SU-DHL-6 (cell line): ENCODE data around the gene RIPK4.

Experiments used
- H2AFZ ChIP-seq: fragments of 200-600 bp; sonication (generic); 2 replicates; pipeline ENCODE4 v1.6.1; 2014; ENCODE audit warnings: low read depth, mild to moderate bottlenecking, moderate library complexity, mixed read lengths, antibody characterized with exemption, low read length; ENCODE audit not compliant: severe bottlenecking
- H3F3A ChIP-seq: fragments of 200-600 bp; shearing (Covaris generic); 2 replicates; pipeline ENCODE4 v1.6.0; 2016; ENCODE audit warnings: antibody characterized with exemption, mild to moderate bottlenecking; ENCODE audit not compliant: insufficient read depth
- H3K27ac ChIP-seq: fragments of 200-600 bp; sonication (generic); 2 replicates; pipeline ENCODE4 v1.5.1; 2016; ENCODE audit warnings: low read depth, mild to moderate bottlenecking, low read length, moderate library complexity, mixed read lengths
- H3K27me3 ChIP-seq: fragments of 200-600 bp; sonication (generic), shearing (Covaris generic); 2 replicates; pipeline ENCODE4 v1.6.0; 2014; ENCODE audit warnings: mild to moderate bottlenecking, low read length
- H3K36me3 ChIP-seq: fragments of 200-600 bp; sonication (generic); 2 replicates; pipeline ENCODE4 v1.6.1; 2014; ENCODE audit warnings: mild to moderate bottlenecking, low read length, mixed read lengths
- H3K4me2 ChIP-seq: fragments of 300-600, 200-600 bp; shearing (Covaris generic), sonication (generic); 2 replicates; pipeline ENCODE4 v1.6.0; 2014; ENCODE audit warnings: low read length, low read depth, mild to moderate bottlenecking; ENCODE audit not compliant: poor library complexity, severe bottlenecking
- H3K4me3 ChIP-seq: fragments of 200-600 bp; sonication (generic); 2 replicates; pipeline ENCODE4 v1.5.1; 2014; ENCODE audit warnings: antibody characterized with exemption, low read length, mild to moderate bottlenecking, mixed read lengths; ENCODE audit not compliant: insufficient read depth, poor library complexity, severe bottlenecking
- H3K79me2 ChIP-seq: fragments of 200-600 bp; sonication (generic); 2 replicates; pipeline ENCODE4 v1.6.1; 2014; ENCODE audit warnings: mild to moderate bottlenecking, low read length, moderate library complexity; ENCODE audit not compliant: insufficient read depth
- H3K9ac ChIP-seq: fragments of 200-600 bp; sonication (generic); 2 replicates; pipeline ENCODE4 v1.7.0; 2014; ENCODE audit warnings: mild to moderate bottlenecking, low read length
- H3K9me2 ChIP-seq: fragments of 200-600 bp; sonication (generic); replicated peaks from 2 replicates; pipeline ENCODE4 v1.6.1; 2014; ENCODE audit warnings: low read length; ENCODE audit not compliant: insufficient read depth
- H3K9me3 ChIP-seq: fragments of 200-600 bp; sonication (generic); 2 replicates; pipeline ENCODE4 v1.6.1; 2014; ENCODE audit warnings: low read length, mixed read lengths; ENCODE audit not compliant: insufficient read depth
- H4K20me1 ChIP-seq: fragments of 200-600 bp; sonication (generic); 2 replicates; pipeline ENCODE4 v1.6.1; 2014; ENCODE audit warnings: low read depth, mild to moderate bottlenecking, antibody characterized with exemption, low read length, moderate library complexity, mixed read lengths
- CTCF ChIP-seq: fragments of 200-600 bp; sonication (generic); IDR thresholded peaks from one replicate; pipeline ENCODE4 v1.5.1; 2017; ENCODE audit warnings: antibody characterized with exemption, mild to moderate bottlenecking, low read length, moderate library complexity; ENCODE audit not compliant: insufficient read depth, poor library complexity, severe bottlenecking
- EZH2phosphoT487 ChIP-seq: fragments of 200-600 bp; sonication (generic), shearing (Covaris generic); conservative IDR thresholded peaks from 2 replicates; pipeline ENCODE4 v1.6.1; 2018; ENCODE audit warnings: mild to moderate bottlenecking, antibody characterized with exemption, low read length, moderate library complexity, mixed read lengths

Gene RIPK4

GRCh38 chr21:41711416-41712007, 55.3 kb downstream of the RIPK4 start:
- Histone ChIP-seq H3K27ac (no peak overlapping the region), H3K4me2 (no peak overlapping the region), H3K9me2 (no peaks in the 10 kb centered on the region), H3K27me3 (no peaks in the 10 kb centered on the region), H3K9ac (no peak overlapping the region), H3K36me3 (no peaks in the 10 kb centered on the region), H3K9me3 (no peaks in the 10 kb centered on the region), H3F3A (no peaks in the 10 kb centered on the region), H3K4me3 (no peak overlapping the region), H2AFZ (no peak overlapping the region), H4K20me1 (no peaks in the 10 kb centered on the region), H3K79me2 (no peaks in the 10 kb centered on the region)
- TF ChIP-seq CTCF (no peak), EZH2phosphoT487 (no peak)

- Histone ChIP-seq H3K27me3 (no peaks in the 10 kb centered on the region), H3K79me2 (no peaks in the 10 kb centered on the region), H3K4me2 (no peak overlapping the region), H3K4me3 (no peak overlapping the region), H2AFZ (no peak overlapping the region), H4K20me1 (no peaks in the 10 kb centered on the region), H3K9me3 (no peaks in the 10 kb centered on the region), H3K27ac (no peak overlapping the region), H3K9me2 (no peaks in the 10 kb centered on the region), H3K36me3 (no peaks in the 10 kb centered on the region), H3F3A (no peaks in the 10 kb centered on the region), H3K9ac (no peak overlapping the region)
- TF ChIP-seq CTCF: no peak
- TF ChIP-seq EZH2phosphoT487: no peak
These were observed 56.1 kb downstream of the RIPK4 start for GRCh38 chr21:41710823-41711160.

- TF ChIP-seq EZH2phosphoT487: no peak
- TF ChIP-seq CTCF: no peak
- no peak overlapping the region for H3K9ac ChIP-seq
- no peaks in the 10 kb centered on the region for H3F3A ChIP-seq
- no peaks in the 10 kb centered on the region for H3K79me2 ChIP-seq
- no peak overlapping the region for H3K27ac ChIP-seq
- H2AFZ ChIP-seq: no peak overlapping the region
- no peaks in the 10 kb centered on the region for H4K20me1 ChIP-seq
- H3K4me3 ChIP-seq: no peak overlapping the region
- H3K9me2 ChIP-seq: no peaks in the 10 kb centered on the region
- no peak overlapping the region for H3K4me2 ChIP-seq
- no peaks in the 10 kb centered on the region for H3K36me3 ChIP-seq
- no peaks in the 10 kb centered on the region for H3K27me3 ChIP-seq
- no peaks in the 10 kb centered on the region for H3K9me3 ChIP-seq
These were observed 56.7 kb downstream of the RIPK4 start for GRCh38 chr21:41709965-41710822.
